ENCODE data around the gene ANKRD27. TPM values are rescaled to one million over a fixed set of nuclear protein-coding genes. Genes with fewer than 3 reads are reported as not detected.

The ANKRD27 gene
- total RNA-seq, 3 donors from 2014 or later = 26.9 to 33.8 (median 30.4) TPM

GRCh38 chr19:32650671-32651070, 24.3 kb downstream of the ANKRD27 start:
- H3K4me3 ChIP-seq = no peak overlapping the region
- H3K27ac ChIP-seq = no peak overlapping the region
- intact Hi-C loops (cut with DNase I; ENCODE audit: low total_unique reads) = no loop called here
- peaks cover 0 to 10% of the 10 kb centered on the region in 2 donors for H3K4me1 ChIP-seq
- DNase-seq (ENCODE audit: low spot score in 2 of 2) = no peak
- no peaks in the 10 kb centered on the region for H3K27me3 ChIP-seq
- no peaks in the 10 kb centered on the region for H3K36me3 ChIP-seq
- no peaks in the 10 kb centered on the region for H3K9me3 ChIP-seq
- TF ChIP-seq POLR2A (IDR thresholded peaks at IDR 0.05) = no peak
- no peak for TF ChIP-seq POLR2AphosphoS5 (IDR thresholded peaks at IDR 0.05)
- no peak for TF ChIP-seq CTCF (IDR thresholded peaks at IDR 0.05)

- Histone ChIP-seq H3K27me3 (no peaks in the 10 kb centered on the region), H3K4me3 (no peak overlapping the region), H3K27ac (no peak overlapping the region), H3K36me3 (no peaks in the 10 kb centered on the region), H3K4me1 (peaks cover 0 to 10% of the 10 kb centered on the region in 2 donors), H3K9me3 (no peaks in the 10 kb centered on the region)
- no peak for DNase-seq (ENCODE audit: low spot score in 2 of 2)
- TF ChIP-seq CTCF (IDR thresholded peaks at IDR 0.05) (no peak), POLR2A (IDR thresholded peaks at IDR 0.05) (no peak), POLR2AphosphoS5 (IDR thresholded peaks at IDR 0.05) (no peak)
- intact Hi-C loops (cut with DNase I; ENCODE audit: low total_unique reads) = no loop called here
Observed at GRCh38 chr19:32649751-32650150, 25.2 kb downstream of the ANKRD27 start.

GRCh38 chr19:32647361-32647760, 27.6 kb downstream of the ANKRD27 start:
- peaks cover 16% of the 10 kb centered on the region for H3K36me3 ChIP-seq
- H3K4me3 ChIP-seq = no peak overlapping the region
- no peaks in the 10 kb centered on the region for H3K9me3 ChIP-seq
- H3K4me1 ChIP-seq = no peaks in the 10 kb centered on the region
- intact Hi-C loops (cut with DNase I; ENCODE audit: low total_unique reads) = no loop called here
- DNase-seq (ENCODE audit: low spot score in 2 of 2) = no peak
- no peak overlapping the region for H3K27ac ChIP-seq
- H3K27me3 ChIP-seq = no peaks in the 10 kb centered on the region
- TF ChIP-seq POLR2AphosphoS5 (IDR thresholded peaks at IDR 0.05) (no peak), POLR2A (IDR thresholded peaks at IDR 0.05) (no peak), CTCF (IDR thresholded peaks at IDR 0.05) (no peak)

- Histone ChIP-seq H3K36me3 (peaks cover 16% of the 10 kb centered on the region), H3K9me3 (no peaks in the 10 kb centered on the region)
- TF ChIP-seq POLR2A (IDR thresholded peaks at IDR 0.05) (no peak), CTCF (IDR thresholded peaks at IDR 0.05) (no peak)
Observed at GRCh38 chr19:32646556-32646955, 28.4 kb downstream of the ANKRD27 start.

GRCh38 chr19:32642771-32643170, 32.2 kb downstream of the ANKRD27 start:
- H3K9me3 ChIP-seq = no peaks in the 10 kb centered on the region
- no peak overlapping the region for H3K27ac ChIP-seq
- H3K4me3 ChIP-seq = no peak overlapping the region
- TF ChIP-seq CTCF (IDR thresholded peaks at IDR 0.05) (no peak), POLR2AphosphoS5 (IDR thresholded peaks at IDR 0.05) (no peak), POLR2A (IDR thresholded peaks at IDR 0.05) (no peak)
- H3K27me3 ChIP-seq = no peaks in the 10 kb centered on the region
- H3K36me3 ChIP-seq = peaks cover 20% of the 10 kb centered on the region
- DNase-seq (ENCODE audit: low spot score in 2 of 2) = no peak
- no peaks in the 10 kb centered on the region for H3K4me1 ChIP-seq
- intact Hi-C loops (cut with DNase I; ENCODE audit: low total_unique reads) = no loop called here

More at GRCh38 chr19:32646556-32646955, 28.4 kb downstream of the ANKRD27 start:
- Histone ChIP-seq H3K4me1 (no peaks in the 10 kb centered on the region), H3K27ac (no peak overlapping the region), H3K4me3 (no peak overlapping the region), H3K27me3 (no peaks in the 10 kb centered on the region)
- no peak for DNase-seq (ENCODE audit: low spot score in 2 of 2)
- intact Hi-C loops (cut with DNase I; ENCODE audit: low total_unique reads) = no loop called here
